22Rv1 (cell line): ENCODE data around the gene TMEM87B.

ENCODE experiments used
- CTCF ChIP-seq: fragments of 450-650 bp; IDR thresholded peaks from 2 replicates; pipeline ENCODE4 v1.5.1; 2017; ENCODE audit warnings: mild to moderate bottlenecking
- ZFX ChIP-seq: fragments of 450-650 bp; IDR thresholded peaks from 2 replicates; pipeline ENCODE4 v1.6.1; 2017; ENCODE audit warnings: antibody characterized with exemption, borderline replicate concordance

GRCh38 chr2:112149866-112150435 is 94.9 kb downstream of the TMEM87B start:
- TF ChIP-seq CTCF (no peak), ZFX (no peak)
